ENCODE measurements around the gene RASGEF1C.

The RASGEF1C gene

DNA sequence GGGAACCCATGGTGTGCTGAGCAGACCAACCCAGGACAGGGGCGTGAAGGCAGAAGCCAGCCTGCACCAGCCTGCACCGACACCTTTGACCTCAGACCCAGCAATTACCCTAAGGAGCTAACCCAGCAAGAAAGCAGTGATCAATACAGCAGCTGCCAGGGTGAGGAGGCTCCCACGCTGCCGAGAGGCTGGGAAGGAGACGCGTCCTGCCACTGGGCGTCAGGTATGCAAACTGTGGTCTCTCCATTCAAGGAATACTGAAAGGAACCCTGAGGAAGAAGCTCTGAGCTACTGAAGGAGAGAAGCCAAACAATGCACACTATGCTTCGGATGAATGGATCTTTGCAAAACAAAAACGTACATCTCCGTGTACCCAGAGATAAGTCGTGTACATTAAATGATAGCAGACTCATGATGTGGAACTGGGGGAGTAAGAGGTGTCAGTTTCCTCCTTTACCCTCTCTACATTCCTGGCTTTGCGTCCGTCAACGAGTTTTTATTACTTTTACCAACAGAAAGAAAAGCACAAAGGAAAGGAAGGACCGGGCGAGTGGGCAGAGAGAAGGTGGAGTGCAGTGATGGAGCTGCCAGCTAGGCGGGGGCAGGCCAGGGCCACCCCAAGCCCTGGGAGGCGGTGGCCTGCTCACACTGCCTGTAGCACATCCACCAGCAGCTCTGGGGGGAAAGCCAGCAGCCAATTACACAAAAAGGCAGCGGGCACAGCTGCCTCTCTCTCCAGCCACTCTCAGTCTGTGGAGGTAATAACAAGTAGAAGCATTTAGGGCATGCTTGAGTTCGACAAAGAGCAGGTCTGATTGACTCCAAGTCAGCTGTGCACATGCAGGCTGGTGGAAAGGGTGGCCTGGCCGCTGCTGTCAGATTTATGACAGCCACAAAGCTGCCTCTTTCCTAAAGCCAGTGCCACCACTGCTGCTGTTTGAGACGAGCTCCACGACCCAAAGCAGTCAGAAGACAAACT is 29.3 kb downstream of the RASGEF1C start:
- FAIRE-seq (no peak), DNase-seq (ENCODE audit: insufficient read length, low spot score) (no peak)
- no peak for TF ChIP-seq POLR2A (IDR thresholded peaks at IDR 0.05; ENCODE audit: low read depth, low read length)

DNA sequence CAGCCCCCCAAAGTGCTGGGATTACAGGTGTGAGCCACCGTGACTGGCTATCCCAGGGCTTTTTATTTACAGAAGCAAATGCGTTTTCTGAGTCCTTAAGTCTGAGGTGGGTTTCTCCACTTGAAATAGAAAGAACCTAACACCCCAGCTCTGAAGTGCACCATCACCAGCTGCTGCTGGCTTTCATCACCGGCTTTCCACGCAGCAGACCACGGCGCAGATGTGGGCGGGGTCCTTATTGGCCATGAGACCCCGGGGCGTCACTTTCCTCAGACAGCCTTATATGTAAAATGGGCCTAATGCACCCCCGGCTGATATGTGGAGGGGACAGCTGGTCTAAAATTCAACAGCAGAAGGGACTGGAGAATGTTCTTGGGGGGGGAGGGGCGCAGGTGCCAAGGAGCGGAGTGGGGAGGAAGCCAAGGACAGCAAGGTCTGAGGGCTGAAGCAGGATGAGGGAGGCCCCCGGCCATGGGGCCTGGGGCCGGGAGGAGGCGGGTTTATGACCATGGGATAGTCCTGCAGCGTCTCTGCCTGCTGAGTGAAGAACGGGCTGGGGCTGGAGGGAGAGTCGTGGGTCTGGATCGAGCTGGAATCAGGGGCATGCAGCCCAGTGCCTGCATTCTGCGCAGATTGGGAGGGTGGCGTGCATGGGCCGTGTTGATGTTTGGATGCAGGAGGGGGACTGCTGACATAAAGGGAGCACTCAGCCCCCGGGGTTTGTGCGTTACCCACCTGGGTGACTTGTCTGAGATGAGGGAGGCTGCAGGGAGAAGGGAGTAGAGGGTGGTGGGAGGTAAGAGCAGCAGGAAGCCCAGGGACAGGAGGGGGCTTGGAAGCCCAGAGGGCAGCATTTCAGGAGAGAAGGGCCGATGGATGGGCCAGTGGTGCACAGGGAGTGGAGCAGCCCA is 30.2 kb downstream of the RASGEF1C start:
- FAIRE-seq, result no peak
- no peak for DNase-seq (ENCODE audit: insufficient read length, low spot score)
- TF ChIP-seq POLR2A (IDR thresholded peaks at IDR 0.05; ENCODE audit: low read depth, low read length), result no peak

- no peak for DNase-seq (ENCODE audit: insufficient read length, low spot score)
- FAIRE-seq, result no peak
- TF ChIP-seq POLR2A (IDR thresholded peaks at IDR 0.05; ENCODE audit: low read depth, low read length), result no peak
These were observed 32.8 kb downstream of the RASGEF1C start for GRCh38 chr5:180176191-180176590.

DNA sequence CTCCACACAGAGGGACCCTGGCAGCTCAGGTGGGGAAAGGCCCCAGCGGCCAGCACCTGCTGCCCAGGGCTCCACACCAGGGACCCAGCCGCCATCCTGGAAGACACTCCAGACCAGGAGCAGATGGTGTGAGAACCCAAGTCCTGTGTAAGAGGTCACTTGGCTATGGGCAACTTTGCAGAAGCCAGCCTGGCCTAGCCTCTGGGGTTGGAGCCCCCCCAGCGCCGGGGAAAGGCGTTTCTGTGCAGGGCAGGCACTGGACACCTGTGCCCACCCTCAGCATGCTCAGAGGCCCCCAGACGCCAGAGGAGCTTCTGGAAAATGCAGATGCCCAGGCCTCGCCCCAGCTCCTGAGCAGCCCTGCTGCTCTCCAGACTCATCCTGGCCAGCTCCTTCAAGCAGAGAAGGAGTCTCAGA is 34.0 kb downstream of the RASGEF1C start:
- DNase-seq (ENCODE audit: insufficient read length, low spot score) (no peak), FAIRE-seq (no peak)
- TF ChIP-seq POLR2A (IDR thresholded peaks at IDR 0.05; ENCODE audit: low read depth, low read length), result no peak

DNA sequence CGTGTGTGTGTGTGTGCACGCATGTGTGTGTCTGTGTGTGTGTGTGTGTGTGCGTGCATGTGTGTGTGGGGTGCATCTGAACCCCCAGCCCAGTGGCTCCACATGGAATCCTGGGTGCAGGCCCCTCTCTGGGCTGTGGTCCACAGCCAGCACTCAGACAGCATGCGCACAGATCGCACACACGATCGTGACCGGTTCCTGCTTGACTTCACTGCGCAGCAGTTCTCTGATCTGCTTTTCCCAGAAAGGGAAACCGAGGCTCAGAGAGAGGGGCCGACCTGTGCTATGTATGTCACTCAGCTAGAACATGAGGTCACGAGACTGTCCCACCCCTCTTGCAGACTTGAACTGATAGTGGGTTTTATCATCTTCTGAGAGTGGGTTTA is 34.4 kb downstream of the RASGEF1C start:
- no peak for FAIRE-seq
- no peak for TF ChIP-seq POLR2A (IDR thresholded peaks at IDR 0.05; ENCODE audit: low read depth, low read length)
- no peak for DNase-seq (ENCODE audit: insufficient read length, low spot score)

GRCh38 chr5:180173875-180174586 is 35.0 kb downstream of the RASGEF1C start:
- no peak for TF ChIP-seq POLR2A (IDR thresholded peaks at IDR 0.05; ENCODE audit: low read depth, low read length)
- DNase-seq (ENCODE audit: insufficient read length, low spot score) (no peak), FAIRE-seq (no peak)

- FAIRE-seq (no peak), DNase-seq (ENCODE audit: insufficient read length, low spot score) (no peak)
- no peak for TF ChIP-seq POLR2A (IDR thresholded peaks at IDR 0.05; ENCODE audit: low read depth, low read length)
These were observed 35.8 kb downstream of the RASGEF1C start for GRCh38 chr5:180173198-180173544.

GRCh38 chr5:180172447-180173197 is 36.4 kb downstream of the RASGEF1C start:
- no peak for TF ChIP-seq POLR2A (IDR thresholded peaks at IDR 0.05; ENCODE audit: low read depth, low read length)
- FAIRE-seq (no peak), DNase-seq (ENCODE audit: insufficient read length, low spot score) (no peak)

DNA sequence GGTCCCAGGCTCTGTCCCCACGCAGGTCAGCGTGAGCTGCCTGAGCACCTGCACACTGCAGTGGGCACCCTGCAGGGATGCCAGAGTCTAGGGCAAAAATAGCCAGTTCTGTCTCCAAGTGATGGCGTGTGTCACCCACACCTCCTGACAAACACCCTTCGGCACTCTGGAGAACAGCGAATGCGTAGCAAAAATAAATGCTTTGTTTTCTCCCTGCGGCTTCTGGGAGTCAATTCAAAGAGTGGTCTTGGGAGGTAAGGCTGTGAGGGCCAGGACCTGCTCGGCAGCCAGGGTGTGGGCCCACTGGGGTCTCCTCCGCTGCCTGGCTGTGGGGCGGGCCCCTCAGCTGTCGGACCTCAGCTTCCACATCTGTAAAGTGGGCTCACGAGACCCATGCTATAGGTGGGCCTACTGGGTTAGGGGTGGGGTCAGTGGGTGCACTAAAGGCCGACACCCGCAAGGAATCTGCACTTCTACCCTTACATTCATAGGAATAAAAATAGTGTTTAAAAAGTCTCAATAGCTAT is 37.4 kb downstream of the RASGEF1C start:
- FAIRE-seq, result no peak
- TF ChIP-seq POLR2A (IDR thresholded peaks at IDR 0.05; ENCODE audit: low read depth, low read length), result no peak
- no peak for DNase-seq (ENCODE audit: insufficient read length, low spot score)

DNA sequence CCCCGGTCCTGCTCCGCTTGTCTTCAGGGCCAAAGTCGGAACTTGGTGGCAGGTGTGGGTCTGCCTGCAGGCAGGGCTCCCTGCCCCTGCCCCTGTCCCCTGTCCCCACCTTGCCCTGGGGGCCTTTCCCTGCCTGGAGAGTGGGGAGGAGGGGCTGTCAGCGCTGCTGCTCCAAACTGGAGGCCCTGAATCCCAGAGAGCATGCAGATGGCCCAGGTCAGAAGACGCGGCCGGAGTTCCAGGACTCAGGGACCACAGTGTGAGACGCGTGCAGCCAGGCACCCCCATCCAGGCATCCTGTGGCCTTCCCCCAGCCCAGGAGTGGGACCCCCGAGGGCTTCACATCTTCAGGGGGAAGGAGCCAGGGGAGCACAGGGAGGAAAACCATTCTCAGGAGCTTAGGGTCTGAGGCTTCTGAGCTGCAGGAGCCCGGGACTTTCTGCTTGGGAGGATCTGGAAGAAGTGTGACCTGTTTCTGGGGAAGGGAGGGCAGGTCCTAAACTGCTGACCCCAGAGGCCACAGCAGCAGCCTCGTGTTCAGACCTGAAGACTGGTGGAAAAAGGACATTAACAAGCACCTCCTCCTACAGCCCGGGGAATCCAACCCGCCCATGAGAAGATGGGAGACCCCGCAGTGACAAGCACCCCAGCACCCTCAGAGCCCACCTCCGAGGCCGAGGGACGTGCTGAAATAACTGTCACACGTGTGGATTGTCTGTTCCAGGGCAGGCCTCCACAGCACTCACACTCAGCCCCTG is 38.0 kb downstream of the RASGEF1C start:
- no peak for TF ChIP-seq POLR2A (IDR thresholded peaks at IDR 0.05; ENCODE audit: low read depth, low read length)
- DNase-seq (ENCODE audit: insufficient read length, low spot score), result no peak
- no peak for FAIRE-seq

DNA sequence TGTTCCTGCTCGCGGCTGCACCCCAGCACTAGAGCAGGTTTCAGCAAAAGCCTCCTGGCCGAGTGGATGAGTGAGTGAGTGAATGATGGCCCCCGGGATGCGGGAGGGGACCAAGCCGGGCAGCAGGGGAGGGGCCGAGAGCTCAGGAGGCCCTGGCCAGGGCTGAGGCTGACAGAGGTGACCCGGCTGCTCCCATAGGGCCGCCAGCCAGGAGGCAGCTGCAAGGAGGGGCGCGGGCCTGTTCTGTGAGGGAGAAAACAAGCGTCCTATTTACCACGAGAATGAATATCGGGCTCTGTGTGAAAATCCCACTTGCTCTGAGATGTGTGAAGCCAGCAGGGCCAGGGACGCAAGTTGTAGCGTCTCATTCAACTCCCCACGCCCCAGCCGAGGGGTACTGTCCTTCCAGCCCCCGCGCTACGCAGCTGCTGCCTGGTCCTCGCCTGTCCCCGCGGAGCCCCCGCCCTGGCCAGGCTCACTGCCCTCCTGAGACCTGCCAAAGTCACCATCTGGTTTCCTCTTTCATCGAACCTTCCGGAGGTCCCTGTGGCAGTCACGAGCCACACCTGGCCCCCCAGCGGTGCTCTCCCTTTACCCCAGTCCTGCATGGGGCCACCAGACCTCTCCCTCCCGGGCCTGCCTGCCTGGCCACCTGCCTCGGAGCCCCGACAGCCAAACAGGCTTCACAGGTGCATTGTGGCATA is 38.8 kb downstream of the RASGEF1C start:
- DNase-seq (ENCODE audit: insufficient read length, low spot score), result no peak
- FAIRE-seq, result no peak
- no peak for TF ChIP-seq POLR2A (IDR thresholded peaks at IDR 0.05; ENCODE audit: low read depth, low read length)

Data from H54 (cell line).